ENCODE results near the gene LAIR2. TPM values are rescaled to one million over a fixed set of nuclear protein-coding genes. Genes with fewer than 3 reads are reported as not detected.

LAIR2 gene
- polyA plus RNA-seq (ENCODE audit: low read depth in 6 of 6), result under 1 TPM in 3 of 6 donors, not detected in 3; 0.55 to 0.93 (median 0.66) TPM

- ATAC-seq (ENCODE audit: low read depth in 2 of 2), result no peak
- H3K4me3 Mint-ChIP-seq, result no peak within 1 kb of the TSS
Measured at GRCh38 chr19:54502518-54503048, at the start of gene LAIR2. TSS of gene LAIR2 (plus strand) at chr19:54502831. CDS start at chr19:54502919, 88 bp downstream.

GRCh38 chr19:54453921-54454780 is 48.5 kb upstream of the LAIR2 start:
- ATAC-seq (ENCODE audit: low read depth in 2 of 2), result no peak
- Mint-ChIP-seq H3K27me3 (no peaks in the 10 kb centered on the region), H3K36me3 (peaks cover 6 to 29% of the 10 kb centered on the region in 2 donors), H3K4me1 (peaks cover 33 to 46% (median 35%) of the 10 kb centered on the region in 3 donors), H3K4me3 (peak overlapping the region in 1 of 8 donors; percentile 21), H3K27ac (peak overlapping the region in 2 of 6 donors; percentile 51 to 81), H3K9me3 (no peaks in the 10 kb centered on the region)
- no peak for DNase-seq

More at GRCh38 chr19:54502518-54503048, at the start of gene LAIR2:
- H3K27ac Mint-ChIP-seq, result no peak within 1 kb of the TSS
- peaks cover 0 to 7% of the 10 kb centered on the region in 2 donors for H3K36me3 Mint-ChIP-seq
- peaks cover 28 to 35% (median 31%) of the 10 kb centered on the region in 3 donors for H3K27me3 Mint-ChIP-seq
- H3K9me3 Mint-ChIP-seq, result peaks cover 0 to 2% (median 0%) of the 10 kb centered on the region in 7 donors
- DNase-seq, result no peak
- H3K4me1 Mint-ChIP-seq, result peaks cover 6 to 28% (median 15%) of the 10 kb centered on the region in 3 donors

GRCh38 chr19:54454781-54455675 is 47.6 kb upstream of the LAIR2 start:
- Mint-ChIP-seq H3K27me3 (no peaks in the 10 kb centered on the region), H3K27ac (peak overlapping the region in 2 of 6 donors; percentile 37 to 81), H3K36me3 (peaks cover 6 to 31% of the 10 kb centered on the region in 2 donors), H3K4me1 (peaks cover 31 to 43% (median 35%) of the 10 kb centered on the region in 3 donors), H3K9me3 (no peaks in the 10 kb centered on the region), H3K4me3 (peak overlapping the region in 3 of 8 donors; percentile 21 to 70 (median 59))
- ATAC-seq (ENCODE audit: low read depth in 2 of 2) (no peak), DNase-seq (no peak)

- H3K27me3 Mint-ChIP-seq, result no peaks in the 10 kb centered on the region
- H3K36me3 Mint-ChIP-seq, result peaks cover 6 to 27% of the 10 kb centered on the region in 2 donors
- ATAC-seq (ENCODE audit: low read depth in 2 of 2) (no peak), DNase-seq (no peak)
- H3K9me3 Mint-ChIP-seq, result no peaks in the 10 kb centered on the region
- peak overlapping the region in 1 of 8 donors; percentile 22 for H3K4me3 Mint-ChIP-seq
- H3K27ac Mint-ChIP-seq, result peak overlapping the region in 3 of 6 donors; percentile 20 to 81 (median 79)
- H3K4me1 Mint-ChIP-seq, result peaks cover 22 to 34% (median 26%) of the 10 kb centered on the region in 3 donors
Measured at GRCh38 chr19:54455786-54456422, 46.7 kb upstream of the LAIR2 start.

- Mint-ChIP-seq H3K9me3 (no peaks in the 10 kb centered on the region), H3K4me1 (peaks cover 21 to 29% (median 21%) of the 10 kb centered on the region in 3 donors), H3K4me3 (peak overlapping the region in 2 of 8 donors; percentile 22 to 30), H3K27me3 (no peaks in the 10 kb centered on the region), H3K27ac (peak overlapping the region in 2 of 6 donors; percentile 20 to 81), H3K36me3 (peaks cover 6 to 21% of the 10 kb centered on the region in 2 donors)
- DNase-seq, result no peak
- ATAC-seq (ENCODE audit: low read depth in 2 of 2), result no peak
Measured at GRCh38 chr19:54456423-54457373, 45.9 kb upstream of the LAIR2 start.

- H3K4me3 Mint-ChIP-seq, result peak overlapping the region in 1 of 8 donors; percentile 15
- no peaks in the 10 kb centered on the region for H3K27me3 Mint-ChIP-seq
- ATAC-seq (ENCODE audit: low read depth in 2 of 2) (no peak), DNase-seq (no peak)
- peaks cover 5 to 18% of the 10 kb centered on the region in 2 donors for H3K36me3 Mint-ChIP-seq
- H3K27ac Mint-ChIP-seq, result peak overlapping the region in 5 of 6 donors; percentile 38 to 87 (median 50)
- H3K4me1 Mint-ChIP-seq, result peaks cover 19 to 27% (median 21%) of the 10 kb centered on the region in 3 donors
- no peaks in the 10 kb centered on the region for H3K9me3 Mint-ChIP-seq
Measured at GRCh38 chr19:54457773-54458647, 44.6 kb upstream of the LAIR2 start.

GRCh38 chr19:54458648-54459281 is 43.9 kb upstream of the LAIR2 start:
- Mint-ChIP-seq H3K4me1 (peaks cover 19 to 25% (median 22%) of the 10 kb centered on the region in 3 donors), H3K27me3 (no peaks in the 10 kb centered on the region), H3K4me3 (peak overlapping the region in 2 of 8 donors; percentile 55 to 56), H3K9me3 (peaks cover 0 to 1% (median 0%) of the 10 kb centered on the region in 7 donors), H3K27ac (peak overlapping the region in 3 of 6 donors; percentile 72 to 87 (median 77)), H3K36me3 (peaks cover 0 to 14% of the 10 kb centered on the region in 2 donors)
- ATAC-seq (ENCODE audit: low read depth in 2 of 2) (no peak), DNase-seq (no peak)

GRCh38 chr19:54459282-54460229 is 43.1 kb upstream of the LAIR2 start:
- DNase-seq (no peak), ATAC-seq (ENCODE audit: low read depth in 2 of 2) (no peak)
- peak overlapping the region in 3 of 8 donors; percentile 55 to 79 (median 59) for H3K4me3 Mint-ChIP-seq
- peaks cover 25 to 30% (median 29%) of the 10 kb centered on the region in 3 donors for H3K4me1 Mint-ChIP-seq
- H3K36me3 Mint-ChIP-seq, result peaks cover 0 to 14% of the 10 kb centered on the region in 2 donors
- peak overlapping the region in 4 of 6 donors; percentile 12 to 90 (median 74) for H3K27ac Mint-ChIP-seq
- H3K9me3 Mint-ChIP-seq, result peaks cover 0 to 7% (median 4%) of the 10 kb centered on the region in 7 donors
- H3K27me3 Mint-ChIP-seq, result no peaks in the 10 kb centered on the region

- no peaks in the 10 kb centered on the region for H3K27me3 Mint-ChIP-seq
- no peak for DNase-seq
- H3K9me3 Mint-ChIP-seq, result peaks cover 0 to 7% (median 4%) of the 10 kb centered on the region in 7 donors
- H3K4me3 Mint-ChIP-seq, result peak overlapping the region in 3 of 8 donors; percentile 20 to 79 (median 22)
- H3K4me1 Mint-ChIP-seq, result peaks cover 28 to 32% (median 32%) of the 10 kb centered on the region in 3 donors
- no peak for ATAC-seq (ENCODE audit: low read depth in 2 of 2)
- peaks cover 0 to 14% of the 10 kb centered on the region in 2 donors for H3K36me3 Mint-ChIP-seq
- peak overlapping the region in 1 of 6 donors; percentile 91 for H3K27ac Mint-ChIP-seq
Measured at GRCh38 chr19:54460230-54461005, 42.2 kb upstream of the LAIR2 start.

All from naive B cell (primary cell).